ENCODE measurements around the gene F2RL3.

DNA sequence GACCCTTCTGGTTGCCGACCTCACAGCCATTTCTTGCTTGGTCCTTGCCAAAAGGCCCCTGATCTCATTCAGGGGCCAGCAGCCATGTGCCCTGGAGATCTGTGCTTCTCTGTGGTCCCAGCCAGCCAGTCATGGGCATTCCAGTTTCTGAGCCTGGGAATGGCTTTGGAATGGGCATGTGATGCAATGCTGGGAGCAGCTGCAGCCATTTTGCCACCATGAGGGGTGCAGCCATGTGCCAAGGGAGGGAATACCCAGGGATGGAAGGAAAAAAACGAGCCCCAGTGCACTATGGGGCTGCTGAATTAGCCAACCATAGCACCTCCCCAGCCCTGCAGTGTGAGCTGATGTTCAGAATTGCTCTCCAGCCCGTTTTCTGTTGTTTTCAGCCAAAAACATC is 26.3 kb downstream of the F2RL3 start:
- TF ChIP-seq CTCF (IDR thresholded peaks at IDR 0.05) (no peak), POLR2A (IDR thresholded peaks at IDR 0.05) (no peak)
